Mesothelial cell of epicardium (in vitro differentiated cells): ENCODE results near the gene REC114. TPM values are rescaled to one million over a fixed set of nuclear protein-coding genes. Genes with fewer than 3 reads are reported as not detected.
A peak's percentile ranks its signal among the peaks of the same experiment; 100 is the strongest.

Experiments used
- DNase-seq, 2 experiments: peaks; one replicate each; pipeline ENCODE4 v3.0.0; 2021; ENCODE audit warnings: low spot score in 2 of 2; ENCODE audit not compliant: unreplicated experiment in 2 of 2
- H3K27ac Mint-ChIP-seq: 2 replicates; pipeline ENCODE4 v1.8.0; 2021; ENCODE audit warnings: mixed read lengths
- H3K27me3 Mint-ChIP-seq: 2 replicates; pipeline ENCODE4 v1.8.0; 2021; ENCODE audit warnings: low read depth, mixed read lengths
- H3K36me3 Mint-ChIP-seq: 2 replicates; pipeline ENCODE4 v1.8.0; 2021; ENCODE audit warnings: mixed read lengths
- H3K4me1 Mint-ChIP-seq: 2 replicates; pipeline ENCODE4 v1.8.0; 2021; ENCODE audit warnings: mixed read lengths
- H3K4me3 Mint-ChIP-seq: 2 replicates; pipeline ENCODE4 v1.8.0; 2021; ENCODE audit warnings: mild to moderate bottlenecking, moderate library complexity, mixed read lengths
- H3K9me3 Mint-ChIP-seq: 2 replicates; pipeline ENCODE4 v1.8.0; 2021; ENCODE audit warnings: mixed read lengths
- total RNA-seq: library from RNA; stranded (reverse); gene quantifications from 3 replicates; pipeline ENCODE4 v1.2.1, GENCODE V29; 2021
- TF ChIP-seq, protein P1 (sequence below): fragments of 200-600 bp; sonication (generic); IDR thresholded peaks from one replicate; pipeline ENCODE4 v1.5.0; 2021; ENCODE audit warnings: antibody characterized with exemption; ENCODE audit not compliant: unreplicated experiment

The REC114 gene
- total RNA-seq, 1 donor from 2014 or later, result not detected

DNA sequence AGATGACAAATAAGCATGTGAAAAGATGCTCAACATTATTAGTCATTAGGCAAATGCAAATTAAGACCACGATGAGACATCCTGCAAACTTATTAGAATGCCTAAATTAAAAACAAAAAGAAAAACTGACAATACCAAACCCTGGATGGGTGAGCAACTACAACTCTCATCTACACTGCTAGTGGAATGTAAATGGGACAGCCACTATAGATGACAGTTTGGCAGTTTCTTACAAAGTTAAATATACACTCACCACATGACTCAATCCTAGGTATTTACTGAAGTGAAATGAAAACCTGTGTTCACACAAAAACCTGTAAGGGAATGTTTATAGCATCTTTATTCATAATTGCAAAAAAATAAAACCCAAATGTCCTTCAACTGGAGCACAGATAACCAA is 115.6 kb downstream of the REC114 start:
- no peaks in the 10 kb centered on the region for H3K27me3 Mint-ChIP-seq
- no peak overlapping the region for H3K27ac Mint-ChIP-seq
- TF ChIP-seq, protein P1, sequence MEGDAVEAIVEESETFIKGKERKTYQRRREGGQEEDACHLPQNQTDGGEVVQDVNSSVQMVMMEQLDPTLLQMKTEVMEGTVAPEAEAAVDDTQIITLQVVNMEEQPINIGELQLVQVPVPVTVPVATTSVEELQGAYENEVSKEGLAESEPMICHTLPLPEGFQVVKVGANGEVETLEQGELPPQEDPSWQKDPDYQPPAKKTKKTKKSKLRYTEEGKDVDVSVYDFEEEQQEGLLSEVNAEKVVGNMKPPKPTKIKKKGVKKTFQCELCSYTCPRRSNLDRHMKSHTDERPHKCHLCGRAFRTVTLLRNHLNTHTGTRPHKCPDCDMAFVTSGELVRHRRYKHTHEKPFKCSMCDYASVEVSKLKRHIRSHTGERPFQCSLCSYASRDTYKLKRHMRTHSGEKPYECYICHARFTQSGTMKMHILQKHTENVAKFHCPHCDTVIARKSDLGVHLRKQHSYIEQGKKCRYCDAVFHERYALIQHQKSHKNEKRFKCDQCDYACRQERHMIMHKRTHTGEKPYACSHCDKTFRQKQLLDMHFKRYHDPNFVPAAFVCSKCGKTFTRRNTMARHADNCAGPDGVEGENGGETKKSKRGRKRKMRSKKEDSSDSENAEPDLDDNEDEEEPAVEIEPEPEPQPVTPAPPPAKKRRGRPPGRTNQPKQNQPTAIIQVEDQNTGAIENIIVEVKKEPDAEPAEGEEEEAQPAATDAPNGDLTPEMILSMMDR, result no peak
- peaks cover 16% of the 10 kb centered on the region for H3K36me3 Mint-ChIP-seq
- H3K4me3 Mint-ChIP-seq, result no peak overlapping the region
- H3K4me1 Mint-ChIP-seq, result peaks cover 1% of the 10 kb centered on the region
- no peaks in the 10 kb centered on the region for H3K9me3 Mint-ChIP-seq
- DNase-seq, result no peak

DNA sequence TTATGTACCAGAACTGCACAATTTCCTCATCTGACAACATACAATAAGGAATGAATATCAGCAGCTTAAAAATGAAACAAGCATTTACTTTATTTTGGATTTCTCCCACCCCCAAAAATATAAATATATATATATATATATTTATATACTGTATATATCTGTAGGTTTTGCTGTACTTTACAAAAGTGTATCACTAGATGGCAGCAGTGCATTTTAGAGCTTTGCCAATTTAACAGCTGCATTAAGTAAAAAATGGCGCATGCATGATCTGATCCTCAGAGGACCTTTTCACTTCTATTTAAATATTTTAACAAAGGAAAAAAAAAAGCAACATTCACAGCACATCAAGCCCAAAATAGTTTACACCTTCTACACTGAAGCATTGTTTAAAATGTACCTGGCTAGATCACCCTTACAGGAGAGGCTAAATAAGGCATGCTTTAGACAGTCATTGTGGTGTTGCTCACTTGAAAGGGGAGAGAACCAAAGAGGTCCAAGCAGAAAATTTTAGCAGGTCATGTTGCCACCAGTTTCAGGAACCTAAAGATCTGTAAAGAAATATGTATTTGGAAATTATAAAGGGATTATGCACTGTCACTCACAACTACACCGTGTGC is 117.6 kb downstream of the REC114 start:
- DNase-seq, result no peak
- Mint-ChIP-seq H3K9me3 (no peaks in the 10 kb centered on the region), H3K36me3 (peaks cover 14% of the 10 kb centered on the region), H3K4me1 (peaks cover 1% of the 10 kb centered on the region), H3K27ac (no peak overlapping the region), H3K27me3 (no peaks in the 10 kb centered on the region), H3K4me3 (no peak overlapping the region)
- TF ChIP-seq, protein P1, result peak; percentile 62

DNA sequence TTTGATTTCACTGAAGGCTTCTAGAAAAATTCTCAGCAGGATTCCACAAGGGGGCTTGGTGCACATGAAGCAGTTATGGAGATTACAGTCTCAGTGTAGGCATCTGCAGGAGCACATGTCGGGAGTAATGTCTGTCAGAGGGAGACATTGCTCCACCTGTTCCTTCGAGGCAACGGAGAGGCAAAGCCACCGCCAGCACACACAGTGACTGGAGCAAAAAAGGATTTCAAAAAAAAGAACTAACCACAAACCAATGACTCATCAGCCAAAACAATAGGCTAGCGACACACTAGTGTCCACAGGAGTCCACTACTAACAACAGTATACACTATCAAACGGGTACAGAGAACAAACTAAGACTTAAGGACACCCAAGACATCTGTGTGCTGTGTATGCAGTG is 121.3 kb downstream of the REC114 start:
- DNase-seq, result no peak
- Mint-ChIP-seq H3K9me3 (no peaks in the 10 kb centered on the region), H3K4me1 (peaks cover 1% of the 10 kb centered on the region), H3K36me3 (peaks cover 13% of the 10 kb centered on the region), H3K4me3 (no peak overlapping the region), H3K27ac (no peak overlapping the region), H3K27me3 (no peaks in the 10 kb centered on the region)
- TF ChIP-seq, protein P1, result no peak

DNA sequence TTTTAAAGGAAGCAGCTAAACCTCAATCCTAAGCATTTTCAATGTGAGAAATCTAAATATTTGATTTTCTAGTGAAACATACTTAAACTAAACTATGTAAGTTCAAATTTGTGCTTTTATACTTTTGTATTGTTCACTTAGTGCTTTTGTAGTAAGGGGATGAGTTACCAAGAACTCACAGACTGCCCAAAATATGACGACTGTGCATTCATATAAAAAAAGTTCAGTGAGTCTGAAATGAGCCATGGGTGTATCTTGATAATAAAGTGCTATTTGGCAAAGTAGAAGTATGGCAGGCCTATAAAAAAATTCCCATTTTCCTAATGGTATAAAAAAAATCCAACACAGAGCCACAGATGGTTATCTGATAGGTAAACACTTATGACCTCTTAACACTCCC is 124.1 kb downstream of the REC114 start:
- Mint-ChIP-seq H3K27me3 (no peaks in the 10 kb centered on the region), H3K27ac (no peak overlapping the region), H3K36me3 (peaks cover 24% of the 10 kb centered on the region), H3K9me3 (no peaks in the 10 kb centered on the region), H3K4me3 (no peak overlapping the region), H3K4me1 (no peaks in the 10 kb centered on the region)
- DNase-seq, result no peak
- TF ChIP-seq, protein P1, result no peak

GRCh38 chr15:73568564-73569280 is 125.8 kb downstream of the REC114 start:
- no peaks in the 10 kb centered on the region for H3K4me1 Mint-ChIP-seq
- H3K27ac Mint-ChIP-seq, result no peak overlapping the region
- DNase-seq, result no peak
- no peak overlapping the region for H3K4me3 Mint-ChIP-seq
- H3K36me3 Mint-ChIP-seq, result peaks cover 28% of the 10 kb centered on the region
- H3K9me3 Mint-ChIP-seq, result no peaks in the 10 kb centered on the region
- no peaks in the 10 kb centered on the region for H3K27me3 Mint-ChIP-seq
- TF ChIP-seq, protein P1, result no peak
